Measurements from ENCODE around the gene FABP6. TPM values are rescaled to one million over a fixed set of nuclear protein-coding genes. Genes with fewer than 3 reads are reported as not detected.
A peak's percentile ranks its signal among the peaks of the same experiment; 100 is the strongest.
"Not testable (repeated sequence)": the region's sequence is repeated elsewhere in the genome, so short reads cannot be mapped to it uniquely, and the experiment has no call there.

The FABP6 gene
- total and polyA plus RNA-seq, 12 donors: 0.13 to 5.9 (median 1.4) TPM

DNA sequence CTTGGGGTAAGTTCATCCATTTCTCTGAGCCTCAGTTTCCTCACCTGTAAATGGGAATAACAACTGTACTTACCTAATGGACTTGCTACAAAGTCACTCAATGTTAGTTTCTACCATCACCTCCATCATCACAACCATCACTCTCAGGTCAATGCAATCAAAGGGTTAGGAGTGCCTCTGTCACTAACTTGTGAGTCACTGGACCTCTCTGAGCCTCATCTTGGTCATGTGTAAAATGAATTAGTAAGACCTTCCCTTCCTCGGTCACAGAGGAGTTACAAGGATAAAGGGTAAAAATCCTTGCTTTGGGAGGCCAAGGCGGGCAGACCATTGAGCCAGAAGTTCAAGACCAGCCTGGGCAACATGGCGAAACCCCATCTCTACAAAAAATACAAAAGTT is 12.8 kb downstream of the FABP6 start:
- no peak overlapping the region for H3K4me3 ChIP-seq
- DNase-seq (no peak), ATAC-seq (no peak)
- TF ChIP-seq, protein P1, sequence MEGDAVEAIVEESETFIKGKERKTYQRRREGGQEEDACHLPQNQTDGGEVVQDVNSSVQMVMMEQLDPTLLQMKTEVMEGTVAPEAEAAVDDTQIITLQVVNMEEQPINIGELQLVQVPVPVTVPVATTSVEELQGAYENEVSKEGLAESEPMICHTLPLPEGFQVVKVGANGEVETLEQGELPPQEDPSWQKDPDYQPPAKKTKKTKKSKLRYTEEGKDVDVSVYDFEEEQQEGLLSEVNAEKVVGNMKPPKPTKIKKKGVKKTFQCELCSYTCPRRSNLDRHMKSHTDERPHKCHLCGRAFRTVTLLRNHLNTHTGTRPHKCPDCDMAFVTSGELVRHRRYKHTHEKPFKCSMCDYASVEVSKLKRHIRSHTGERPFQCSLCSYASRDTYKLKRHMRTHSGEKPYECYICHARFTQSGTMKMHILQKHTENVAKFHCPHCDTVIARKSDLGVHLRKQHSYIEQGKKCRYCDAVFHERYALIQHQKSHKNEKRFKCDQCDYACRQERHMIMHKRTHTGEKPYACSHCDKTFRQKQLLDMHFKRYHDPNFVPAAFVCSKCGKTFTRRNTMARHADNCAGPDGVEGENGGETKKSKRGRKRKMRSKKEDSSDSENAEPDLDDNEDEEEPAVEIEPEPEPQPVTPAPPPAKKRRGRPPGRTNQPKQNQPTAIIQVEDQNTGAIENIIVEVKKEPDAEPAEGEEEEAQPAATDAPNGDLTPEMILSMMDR (IDR thresholded peaks at IDR 0.05): no peak
- no peaks in the 10 kb centered on the region for H3K9me3 ChIP-seq
- no peak overlapping the region for H3K27ac ChIP-seq
- intact Hi-C loops (cut with DNase I): no loop called here
- WGBS, 2 donors: 77 to 85% methylated on average over 3 of the region's 3 CpGs
- H3K4me1 ChIP-seq: peaks cover 0 to 12% (median 0%) of the 10 kb centered on the region in 9 donors
- H3K36me3 ChIP-seq: no peaks in the 10 kb centered on the region
- no peaks in the 10 kb centered on the region for H3K27me3 ChIP-seq

GRCh38 chr5:160245506-160246086 is 16.3 kb downstream of the FABP6 start:
- 86 to 89% methylated on average over 9 of the region's 9 CpGs for WGBS, 2 donors
- no peak overlapping the region for H3K27ac ChIP-seq
- TF ChIP-seq, protein P1 (IDR thresholded peaks at IDR 0.05): no peak
- no peaks in the 10 kb centered on the region for H3K27me3 ChIP-seq
- DNase-seq (no peak), ATAC-seq (peak in 1 of 8 donors; percentile 8)
- no peaks in the 10 kb centered on the region for H3K36me3 ChIP-seq
- no peaks in the 10 kb centered on the region for H3K9me3 ChIP-seq
- H3K4me1 ChIP-seq: peaks cover 0 to 6% (median 0%) of the 10 kb centered on the region in 9 donors
- intact Hi-C loops (cut with DNase I): no loop called here
- no peak overlapping the region for H3K4me3 ChIP-seq

- intact Hi-C loops (cut with DNase I); H3K27me3 ChIP-seq; H3K4me1 ChIP-seq; H3K4me3 ChIP-seq; H3K27ac ChIP-seq; ATAC-seq; DNase-seq; H3K9me3 ChIP-seq: not testable (repeated sequence)
- WGBS, 2 donors: 100% methylated on average over 1 of the region's 1 CpG
- H3K36me3 ChIP-seq: peaks cover 0 to 33% (median 21%) of the 10 kb centered on the region in 9 donors
Observed at GRCh38 chr5:160249570-160249969, 20.3 kb downstream of the FABP6 start.

DNA sequence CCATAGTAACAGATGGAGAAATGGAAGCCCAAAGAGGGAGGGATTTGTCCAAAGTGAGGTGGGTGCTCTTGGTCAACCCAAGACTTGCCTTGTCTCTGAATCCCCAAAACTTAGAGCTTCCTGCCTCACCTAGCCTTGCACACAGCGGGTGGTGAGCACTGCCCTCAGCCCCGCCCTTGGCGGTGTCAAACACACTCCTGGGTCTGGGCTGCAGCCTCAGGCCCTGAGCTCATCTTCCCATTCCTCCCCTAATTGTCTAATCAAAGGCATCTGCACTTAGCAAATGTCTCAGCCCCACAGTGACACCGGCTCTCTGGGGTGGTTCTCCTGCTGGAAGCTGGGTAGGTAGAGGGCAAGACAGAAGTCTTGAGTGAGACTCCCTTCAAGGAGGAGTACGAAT is 20.9 kb downstream of the FABP6 start:
- TF ChIP-seq, protein P1 (IDR thresholded peaks at IDR 0.05): no peak
- no peak for ATAC-seq
- 95 to 98% methylated on average over 5 of the region's 5 CpGs for WGBS, 2 donors
- intact Hi-C loops (cut with DNase I): no loop called here
- H3K9me3 ChIP-seq: no peaks in the 10 kb centered on the region
- no peak for DNase-seq
- H3K27ac ChIP-seq: no peak overlapping the region
- H3K36me3 ChIP-seq: peaks cover 0 to 40% (median 22%) of the 10 kb centered on the region in 9 donors
- no peaks in the 10 kb centered on the region for H3K27me3 ChIP-seq
- no peak overlapping the region for H3K4me3 ChIP-seq
- H3K4me1 ChIP-seq: peaks cover 0 to 7% (median 0%) of the 10 kb centered on the region in 9 donors

GRCh38 chr5:160250826-160251225 is 21.5 kb downstream of the FABP6 start:
- Histone ChIP-seq H3K27me3 (no peaks in the 10 kb centered on the region), H3K4me1 (peaks cover 0 to 7% (median 0%) of the 10 kb centered on the region in 9 donors), H3K36me3 (peaks cover 0 to 44% (median 22%) of the 10 kb centered on the region in 9 donors), H3K27ac (no peak overlapping the region), H3K4me3 (no peak overlapping the region), H3K9me3 (no peaks in the 10 kb centered on the region)
- ATAC-seq (no peak), DNase-seq (no peak)
- intact Hi-C loops (cut with DNase I): no loop called here
- WGBS, 2 donors: 81 to 87% methylated on average over 2 of the region's 2 CpGs
- TF ChIP-seq, protein P1 (IDR thresholded peaks at IDR 0.05): no peak
